WTC11 (cell line): ENCODE measurements around the gene IGSF9B. TPM values are rescaled to one million over a fixed set of nuclear protein-coding genes. Genes with fewer than 3 reads are reported as not detected.

Experiments
- ATAC-seq: fragments of 200-7000 bp; cut with Tn5 transposase; 2 replicates; pipeline ENCODE4 v1.10.0; 2021; ENCODE audit warnings: mild to moderate bottlenecking, moderate library complexity
- CTCF ChIA-PET: fragments of 300-600 bp; sonication (Branson Sonifier 250); formaldehyde crosslinking; loops from one replicate; lab custom pipeline; 2021; ENCODE audit warnings: antibody characterized with exemption; lab: Charles Lee
- POLR2A ChIA-PET: fragments of 350-600 bp; sonication (Branson Sonifier 250); formaldehyde crosslinking; loops from one replicate; lab custom pipeline; 2021; ENCODE audit warnings: antibody characterized with exemption; lab: Charles Lee
- DNase-seq: peaks from one replicate; pipeline ENCODE4 v3.0.0; 2021; ENCODE audit warnings: low spot score
- H3K27ac Mint-ChIP-seq: 2 replicates; pipeline ENCODE4 v1.8.0; 2021; ENCODE audit warnings: mixed read lengths
- H3K27me3 Mint-ChIP-seq: 2 replicates; pipeline ENCODE4 v1.8.0; 2021; ENCODE audit warnings: low read depth, mild to moderate bottlenecking, moderate library complexity, mixed read lengths
- H3K36me3 Mint-ChIP-seq: 2 replicates; pipeline ENCODE4 v1.8.0; 2021; ENCODE audit warnings: mixed read lengths
- H3K4me1 Mint-ChIP-seq: 2 replicates; pipeline ENCODE4 v1.8.0; 2022; ENCODE audit warnings: mixed read lengths
- H3K4me3 Mint-ChIP-seq: 2 replicates; pipeline ENCODE4 v1.8.0; 2021; ENCODE audit warnings: mild to moderate bottlenecking, moderate library complexity, mixed read lengths
- H3K9me3 Mint-ChIP-seq: 2 replicates; pipeline ENCODE4 v1.8.0; 2021; ENCODE audit warnings: mixed read lengths
- CREB1 ChIP-seq: sonication (generic); formaldehyde crosslinking; IDR thresholded peaks from 2 replicates; pipeline ENCODE4 v1.8.0; 2023; ENCODE audit warnings: mild to moderate bottlenecking, missing genetic modification reagents
- EMX1 ChIP-seq: fragments of 250-450 bp; sonication (Bioruptor Pico); IDR thresholded peaks from 2 replicates; pipeline ENCODE4 v1.8.0; 2021; ENCODE audit warnings: mild to moderate bottlenecking
- FOXP1 ChIP-seq: sonication (generic); formaldehyde crosslinking; IDR thresholded peaks from 2 replicates; pipeline ENCODE4 v1.8.0; 2022; ENCODE audit warnings: missing genetic modification reagents, mild to moderate bottlenecking, moderate library complexity, borderline replicate concordance
- GABPB1 ChIP-seq: sonication (generic); formaldehyde crosslinking; IDR thresholded peaks from 2 replicates; pipeline ENCODE4 v1.8.1; 2023; ENCODE audit warnings: mild to moderate bottlenecking, missing genetic modification reagents
- KAT7 ChIP-seq: sonication (generic); formaldehyde crosslinking; IDR thresholded peaks from 2 replicates; pipeline ENCODE4 v1.8.1; 2023; ENCODE audit warnings: missing genetic modification reagents, mild to moderate bottlenecking, borderline replicate concordance
- MYBL2 ChIP-seq: sonication (generic); formaldehyde crosslinking; IDR thresholded peaks from 2 replicates; pipeline ENCODE4 v1.8.1; 2023; ENCODE audit warnings: mild to moderate bottlenecking, moderate library complexity, missing genetic modification reagents
- NR2C2 ChIP-seq: sonication (generic); formaldehyde crosslinking; IDR thresholded peaks from 2 replicates; pipeline ENCODE4 v1.8.0; 2022; ENCODE audit warnings: mild to moderate bottlenecking, missing genetic modification reagents
- TEAD1 ChIP-seq: sonication (generic); formaldehyde crosslinking; IDR thresholded peaks from 2 replicates; pipeline ENCODE4 v1.8.0; 2022; ENCODE audit warnings: mild to moderate bottlenecking, missing genetic modification reagents
- ZBTB21 ChIP-seq: sonication (generic); formaldehyde crosslinking; IDR thresholded peaks from 2 replicates; pipeline ENCODE4 v1.8.1; 2023; ENCODE audit warnings: mild to moderate bottlenecking, missing genetic modification reagents, borderline replicate concordance
- ZNF121 ChIP-seq: sonication (generic); formaldehyde crosslinking; IDR thresholded peaks from 2 replicates; pipeline ENCODE4 v1.8.0; 2023; ENCODE audit warnings: missing genetic modification reagents
- ZNF138 ChIP-seq: sonication (generic); formaldehyde crosslinking; conservative IDR thresholded peaks from 2 replicates; pipeline ENCODE4 v1.8.1; 2022; ENCODE audit warnings: mild to moderate bottlenecking, moderate library complexity, missing genetic modification reagents
- ZNF671 ChIP-seq: fragments of 250-450 bp; sonication (Bioruptor Pico); IDR thresholded peaks from 2 replicates; pipeline ENCODE4 v1.8.0; 2021; ENCODE audit warnings: mild to moderate bottlenecking
- total RNA-seq: library from RNA; stranded (reverse); gene quantifications from 3 replicates; pipeline ENCODE4 v1.2.3, GENCODE V29; 2021
- TF ChIP-seq, protein P1 (sequence below): sonication (generic); formaldehyde crosslinking; IDR thresholded peaks from 2 replicates; pipeline ENCODE4 v1.8.0; 2022; ENCODE audit warnings: mild to moderate bottlenecking, missing genetic modification reagents
- TF ChIP-seq, protein P2 (sequence below): fragments of 200-600 bp; IDR thresholded peaks from 2 replicates; pipeline ENCODE4 v1.8.0; 2022; ENCODE audit warnings: antibody characterized with exemption
- TF ChIP-seq, protein P3 (sequence below): sonication (generic); formaldehyde crosslinking; IDR thresholded peaks from 2 replicates; pipeline ENCODE4 v1.8.1; 2022; ENCODE audit warnings: mild to moderate bottlenecking, moderate library complexity, missing genetic modification reagents
- TF ChIP-seq, protein P4 (sequence below): sonication (generic); formaldehyde crosslinking; IDR thresholded peaks from 2 replicates; pipeline ENCODE4 v1.8.0; 2023; ENCODE audit warnings: missing genetic modification reagents
- TF ChIP-seq, protein P5 (sequence below): fragments of 250-450 bp; sonication (Bioruptor Pico); IDR thresholded peaks from 2 replicates; pipeline ENCODE4 v1.9.0; 2021; ENCODE audit warnings: mild to moderate bottlenecking
- TF ChIP-seq, protein P6 (sequence below): sonication (generic); formaldehyde crosslinking; IDR thresholded peaks from 2 replicates; pipeline ENCODE4 v1.8.0; 2023; ENCODE audit warnings: mild to moderate bottlenecking, missing genetic modification reagents
- TF ChIP-seq, protein P7 (sequence below): sonication (generic); formaldehyde crosslinking; IDR thresholded peaks from 2 replicates; pipeline ENCODE4 v1.8.1; 2023; ENCODE audit warnings: mild to moderate bottlenecking, missing genetic modification reagents
- TF ChIP-seq, protein P8 (sequence below): fragments of 250-450 bp; sonication (Bioruptor Pico); IDR thresholded peaks from 2 replicates; pipeline ENCODE4 v1.9.0; 2021; ENCODE audit warnings: mild to moderate bottlenecking
- TF ChIP-seq, protein P9 (sequence below): sonication (generic); formaldehyde crosslinking; IDR thresholded peaks from 2 replicates; pipeline ENCODE4 v1.8.0; 2023; ENCODE audit warnings: missing genetic modification reagents, mild to moderate bottlenecking, borderline replicate concordance

The IGSF9B gene
- total RNA-seq, 1 experiment from 2014 or later, result 52.7 TPM

DNA sequence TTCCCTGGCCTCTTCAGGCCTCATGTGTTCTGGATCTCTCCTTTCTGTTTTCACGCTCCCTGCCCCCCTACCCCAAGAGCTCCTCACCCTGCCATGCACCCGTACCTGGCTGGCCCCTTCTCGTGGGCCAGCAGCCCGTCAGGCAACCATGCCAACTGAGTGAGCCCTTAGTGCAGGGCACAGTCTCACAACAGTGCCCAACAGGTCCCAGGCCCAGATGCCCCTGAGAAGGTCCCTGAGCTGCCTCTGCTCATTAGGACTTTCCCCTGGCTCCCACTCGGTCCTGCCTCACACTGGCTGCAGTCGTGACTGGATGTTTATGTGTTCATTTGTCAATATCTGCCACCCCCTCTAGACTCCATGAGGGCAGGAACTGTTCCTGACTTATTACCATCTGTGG lies 44.8 kb upstream of the IGSF9B start (continued):
- TF ChIP-seq, protein P1, sequence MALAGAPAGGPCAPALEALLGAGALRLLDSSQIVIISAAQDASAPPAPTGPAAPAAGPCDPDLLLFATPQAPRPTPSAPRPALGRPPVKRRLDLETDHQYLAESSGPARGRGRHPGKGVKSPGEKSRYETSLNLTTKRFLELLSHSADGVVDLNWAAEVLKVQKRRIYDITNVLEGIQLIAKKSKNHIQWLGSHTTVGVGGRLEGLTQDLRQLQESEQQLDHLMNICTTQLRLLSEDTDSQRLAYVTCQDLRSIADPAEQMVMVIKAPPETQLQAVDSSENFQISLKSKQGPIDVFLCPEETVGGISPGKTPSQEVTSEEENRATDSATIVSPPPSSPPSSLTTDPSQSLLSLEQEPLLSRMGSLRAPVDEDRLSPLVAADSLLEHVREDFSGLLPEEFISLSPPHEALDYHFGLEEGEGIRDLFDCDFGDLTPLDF, result no peak
- TF ChIP-seq, protein P2, sequence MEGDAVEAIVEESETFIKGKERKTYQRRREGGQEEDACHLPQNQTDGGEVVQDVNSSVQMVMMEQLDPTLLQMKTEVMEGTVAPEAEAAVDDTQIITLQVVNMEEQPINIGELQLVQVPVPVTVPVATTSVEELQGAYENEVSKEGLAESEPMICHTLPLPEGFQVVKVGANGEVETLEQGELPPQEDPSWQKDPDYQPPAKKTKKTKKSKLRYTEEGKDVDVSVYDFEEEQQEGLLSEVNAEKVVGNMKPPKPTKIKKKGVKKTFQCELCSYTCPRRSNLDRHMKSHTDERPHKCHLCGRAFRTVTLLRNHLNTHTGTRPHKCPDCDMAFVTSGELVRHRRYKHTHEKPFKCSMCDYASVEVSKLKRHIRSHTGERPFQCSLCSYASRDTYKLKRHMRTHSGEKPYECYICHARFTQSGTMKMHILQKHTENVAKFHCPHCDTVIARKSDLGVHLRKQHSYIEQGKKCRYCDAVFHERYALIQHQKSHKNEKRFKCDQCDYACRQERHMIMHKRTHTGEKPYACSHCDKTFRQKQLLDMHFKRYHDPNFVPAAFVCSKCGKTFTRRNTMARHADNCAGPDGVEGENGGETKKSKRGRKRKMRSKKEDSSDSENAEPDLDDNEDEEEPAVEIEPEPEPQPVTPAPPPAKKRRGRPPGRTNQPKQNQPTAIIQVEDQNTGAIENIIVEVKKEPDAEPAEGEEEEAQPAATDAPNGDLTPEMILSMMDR, result no peak
- TF ChIP-seq ZNF671 (no peak), ZBTB21 (CRISPR knock-in tag) (no peak), NR2C2 (CRISPR knock-in tag) (no peak), GABPB1 (CRISPR knock-in tag) (no peak)
- TF ChIP-seq, protein P3, sequence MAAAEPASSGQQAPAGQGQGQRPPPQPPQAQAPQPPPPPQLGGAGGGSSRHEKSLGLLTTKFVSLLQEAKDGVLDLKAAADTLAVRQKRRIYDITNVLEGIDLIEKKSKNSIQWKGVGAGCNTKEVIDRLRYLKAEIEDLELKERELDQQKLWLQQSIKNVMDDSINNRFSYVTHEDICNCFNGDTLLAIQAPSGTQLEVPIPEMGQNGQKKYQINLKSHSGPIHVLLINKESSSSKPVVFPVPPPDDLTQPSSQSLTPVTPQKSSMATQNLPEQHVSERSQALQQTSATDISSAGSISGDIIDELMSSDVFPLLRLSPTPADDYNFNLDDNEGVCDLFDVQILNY (CRISPR knock-in tag), result no peak
- TF ChIP-seq, protein P4, sequence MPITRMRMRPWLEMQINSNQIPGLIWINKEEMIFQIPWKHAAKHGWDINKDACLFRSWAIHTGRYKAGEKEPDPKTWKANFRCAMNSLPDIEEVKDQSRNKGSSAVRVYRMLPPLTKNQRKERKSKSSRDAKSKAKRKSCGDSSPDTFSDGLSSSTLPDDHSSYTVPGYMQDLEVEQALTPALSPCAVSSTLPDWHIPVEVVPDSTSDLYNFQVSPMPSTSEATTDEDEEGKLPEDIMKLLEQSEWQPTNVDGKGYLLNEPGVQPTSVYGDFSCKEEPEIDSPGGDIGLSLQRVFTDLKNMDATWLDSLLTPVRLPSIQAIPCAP (CRISPR knock-in tag), result no peak
- TF ChIP-seq, protein P5, sequence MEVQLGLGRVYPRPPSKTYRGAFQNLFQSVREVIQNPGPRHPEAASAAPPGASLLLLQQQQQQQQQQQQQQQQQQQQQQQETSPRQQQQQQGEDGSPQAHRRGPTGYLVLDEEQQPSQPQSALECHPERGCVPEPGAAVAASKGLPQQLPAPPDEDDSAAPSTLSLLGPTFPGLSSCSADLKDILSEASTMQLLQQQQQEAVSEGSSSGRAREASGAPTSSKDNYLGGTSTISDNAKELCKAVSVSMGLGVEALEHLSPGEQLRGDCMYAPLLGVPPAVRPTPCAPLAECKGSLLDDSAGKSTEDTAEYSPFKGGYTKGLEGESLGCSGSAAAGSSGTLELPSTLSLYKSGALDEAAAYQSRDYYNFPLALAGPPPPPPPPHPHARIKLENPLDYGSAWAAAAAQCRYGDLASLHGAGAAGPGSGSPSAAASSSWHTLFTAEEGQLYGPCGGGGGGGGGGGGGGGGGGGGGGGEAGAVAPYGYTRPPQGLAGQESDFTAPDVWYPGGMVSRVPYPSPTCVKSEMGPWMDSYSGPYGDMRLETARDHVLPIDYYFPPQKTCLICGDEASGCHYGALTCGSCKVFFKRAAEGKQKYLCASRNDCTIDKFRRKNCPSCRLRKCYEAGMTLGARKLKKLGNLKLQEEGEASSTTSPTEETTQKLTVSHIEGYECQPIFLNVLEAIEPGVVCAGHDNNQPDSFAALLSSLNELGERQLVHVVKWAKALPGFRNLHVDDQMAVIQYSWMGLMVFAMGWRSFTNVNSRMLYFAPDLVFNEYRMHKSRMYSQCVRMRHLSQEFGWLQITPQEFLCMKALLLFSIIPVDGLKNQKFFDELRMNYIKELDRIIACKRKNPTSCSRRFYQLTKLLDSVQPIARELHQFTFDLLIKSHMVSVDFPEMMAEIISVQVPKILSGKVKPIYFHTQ (CRISPR knock-in tag), result no peak
- TF ChIP-seq, protein P6, sequence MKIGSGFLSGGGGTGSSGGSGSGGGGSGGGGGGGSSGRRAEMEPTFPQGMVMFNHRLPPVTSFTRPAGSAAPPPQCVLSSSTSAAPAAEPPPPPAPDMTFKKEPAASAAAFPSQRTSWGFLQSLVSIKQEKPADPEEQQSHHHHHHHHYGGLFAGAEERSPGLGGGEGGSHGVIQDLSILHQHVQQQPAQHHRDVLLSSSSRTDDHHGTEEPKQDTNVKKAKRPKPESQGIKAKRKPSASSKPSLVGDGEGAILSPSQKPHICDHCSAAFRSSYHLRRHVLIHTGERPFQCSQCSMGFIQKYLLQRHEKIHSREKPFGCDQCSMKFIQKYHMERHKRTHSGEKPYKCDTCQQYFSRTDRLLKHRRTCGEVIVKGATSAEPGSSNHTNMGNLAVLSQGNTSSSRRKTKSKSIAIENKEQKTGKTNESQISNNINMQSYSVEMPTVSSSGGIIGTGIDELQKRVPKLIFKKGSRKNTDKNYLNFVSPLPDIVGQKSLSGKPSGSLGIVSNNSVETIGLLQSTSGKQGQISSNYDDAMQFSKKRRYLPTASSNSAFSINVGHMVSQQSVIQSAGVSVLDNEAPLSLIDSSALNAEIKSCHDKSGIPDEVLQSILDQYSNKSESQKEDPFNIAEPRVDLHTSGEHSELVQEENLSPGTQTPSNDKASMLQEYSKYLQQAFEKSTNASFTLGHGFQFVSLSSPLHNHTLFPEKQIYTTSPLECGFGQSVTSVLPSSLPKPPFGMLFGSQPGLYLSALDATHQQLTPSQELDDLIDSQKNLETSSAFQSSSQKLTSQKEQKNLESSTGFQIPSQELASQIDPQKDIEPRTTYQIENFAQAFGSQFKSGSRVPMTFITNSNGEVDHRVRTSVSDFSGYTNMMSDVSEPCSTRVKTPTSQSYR (CRISPR knock-in tag), result no peak

DNA sequence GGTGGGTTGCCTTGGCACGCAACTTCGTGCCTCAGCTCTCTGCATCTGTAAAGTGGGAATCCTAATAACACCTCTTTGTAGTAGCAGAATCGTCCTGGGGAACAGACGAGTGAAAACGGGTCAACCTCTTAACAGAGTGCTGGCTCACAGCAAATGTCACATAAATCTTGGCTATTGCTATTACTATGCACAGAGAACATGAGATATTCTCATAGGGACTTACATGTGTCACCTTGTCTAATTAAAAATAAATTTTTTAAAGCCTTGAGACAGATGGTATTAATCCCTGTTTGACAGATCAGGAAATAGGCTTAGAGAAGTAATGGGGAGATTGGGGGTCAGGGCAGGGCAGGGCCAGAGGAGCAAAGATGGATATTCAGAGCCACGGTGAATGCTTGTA lies 44.3 kb upstream of the IGSF9B start:
- Mint-ChIP-seq H3K27ac (no peak overlapping the region), H3K4me1 (no peaks in the 10 kb centered on the region), H3K9me3 (peaks cover 5% of the 10 kb centered on the region; the same call in 1 of the 2 replicates), H3K27me3 (no peaks in the 10 kb centered on the region; the same call in 1 of the 2 replicates), H3K36me3 (no peaks in the 10 kb centered on the region), H3K4me3 (no peak overlapping the region)
- CTCF ChIA-PET, result no interaction called here
- DNase-seq (no peak), ATAC-seq (no peak)
- POLR2A ChIA-PET, result no interaction called here
- TF ChIP-seq FOXP1 (no peak), ZNF138 (CRISPR knock-in tag) (no peak), TEAD1 (no peak), CREB1 (CRISPR knock-in tag) (no peak), KAT7 (CRISPR knock-in tag) (no peak), MYBL2 (CRISPR knock-in tag) (no peak), EMX1 (CRISPR knock-in tag) (no peak), ZNF121 (no peak)
- TF ChIP-seq, protein P7, sequence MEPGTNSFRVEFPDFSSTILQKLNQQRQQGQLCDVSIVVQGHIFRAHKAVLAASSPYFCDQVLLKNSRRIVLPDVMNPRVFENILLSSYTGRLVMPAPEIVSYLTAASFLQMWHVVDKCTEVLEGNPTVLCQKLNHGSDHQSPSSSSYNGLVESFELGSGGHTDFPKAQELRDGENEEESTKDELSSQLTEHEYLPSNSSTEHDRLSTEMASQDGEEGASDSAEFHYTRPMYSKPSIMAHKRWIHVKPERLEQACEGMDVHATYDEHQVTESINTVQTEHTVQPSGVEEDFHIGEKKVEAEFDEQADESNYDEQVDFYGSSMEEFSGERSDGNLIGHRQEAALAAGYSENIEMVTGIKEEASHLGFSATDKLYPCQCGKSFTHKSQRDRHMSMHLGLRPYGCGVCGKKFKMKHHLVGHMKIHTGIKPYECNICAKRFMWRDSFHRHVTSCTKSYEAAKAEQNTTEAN (CRISPR knock-in tag), result no peak
- TF ChIP-seq, protein P8, sequence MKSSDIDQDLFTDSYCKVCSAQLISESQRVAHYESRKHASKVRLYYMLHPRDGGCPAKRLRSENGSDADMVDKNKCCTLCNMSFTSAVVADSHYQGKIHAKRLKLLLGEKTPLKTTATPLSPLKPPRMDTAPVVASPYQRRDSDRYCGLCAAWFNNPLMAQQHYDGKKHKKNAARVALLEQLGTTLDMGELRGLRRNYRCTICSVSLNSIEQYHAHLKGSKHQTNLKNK (CRISPR knock-in tag), result no peak
- TF ChIP-seq, protein P9, sequence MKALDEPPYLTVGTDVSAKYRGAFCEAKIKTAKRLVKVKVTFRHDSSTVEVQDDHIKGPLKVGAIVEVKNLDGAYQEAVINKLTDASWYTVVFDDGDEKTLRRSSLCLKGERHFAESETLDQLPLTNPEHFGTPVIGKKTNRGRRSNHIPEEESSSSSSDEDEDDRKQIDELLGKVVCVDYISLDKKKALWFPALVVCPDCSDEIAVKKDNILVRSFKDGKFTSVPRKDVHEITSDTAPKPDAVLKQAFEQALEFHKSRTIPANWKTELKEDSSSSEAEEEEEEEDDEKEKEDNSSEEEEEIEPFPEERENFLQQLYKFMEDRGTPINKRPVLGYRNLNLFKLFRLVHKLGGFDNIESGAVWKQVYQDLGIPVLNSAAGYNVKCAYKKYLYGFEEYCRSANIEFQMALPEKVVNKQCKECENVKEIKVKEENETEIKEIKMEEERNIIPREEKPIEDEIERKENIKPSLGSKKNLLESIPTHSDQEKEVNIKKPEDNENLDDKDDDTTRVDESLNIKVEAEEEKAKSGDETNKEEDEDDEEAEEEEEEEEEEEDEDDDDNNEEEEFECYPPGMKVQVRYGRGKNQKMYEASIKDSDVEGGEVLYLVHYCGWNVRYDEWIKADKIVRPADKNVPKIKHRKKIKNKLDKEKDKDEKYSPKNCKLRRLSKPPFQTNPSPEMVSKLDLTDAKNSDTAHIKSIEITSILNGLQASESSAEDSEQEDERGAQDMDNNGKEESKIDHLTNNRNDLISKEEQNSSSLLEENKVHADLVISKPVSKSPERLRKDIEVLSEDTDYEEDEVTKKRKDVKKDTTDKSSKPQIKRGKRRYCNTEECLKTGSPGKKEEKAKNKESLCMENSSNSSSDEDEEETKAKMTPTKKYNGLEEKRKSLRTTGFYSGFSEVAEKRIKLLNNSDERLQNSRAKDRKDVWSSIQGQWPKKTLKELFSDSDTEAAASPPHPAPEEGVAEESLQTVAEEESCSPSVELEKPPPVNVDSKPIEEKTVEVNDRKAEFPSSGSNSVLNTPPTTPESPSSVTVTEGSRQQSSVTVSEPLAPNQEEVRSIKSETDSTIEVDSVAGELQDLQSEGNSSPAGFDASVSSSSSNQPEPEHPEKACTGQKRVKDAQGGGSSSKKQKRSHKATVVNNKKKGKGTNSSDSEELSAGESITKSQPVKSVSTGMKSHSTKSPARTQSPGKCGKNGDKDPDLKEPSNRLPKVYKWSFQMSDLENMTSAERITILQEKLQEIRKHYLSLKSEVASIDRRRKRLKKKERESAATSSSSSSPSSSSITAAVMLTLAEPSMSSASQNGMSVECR (CRISPR knock-in tag), result no peak
